T-helper 22 cell (primary cell): ENCODE results near the gene AIPL1.

Experiments used
- DNase-seq: peaks from one replicate; pipeline ENCODE4 v3.0.0-alpha.2; 2020; ENCODE audit warnings: low read depth

AIPL1 gene

GRCh38 chr17:6448473-6448872 lies 13.6 kb upstream of the AIPL1 start:
- DNase-seq: no peak

DNA sequence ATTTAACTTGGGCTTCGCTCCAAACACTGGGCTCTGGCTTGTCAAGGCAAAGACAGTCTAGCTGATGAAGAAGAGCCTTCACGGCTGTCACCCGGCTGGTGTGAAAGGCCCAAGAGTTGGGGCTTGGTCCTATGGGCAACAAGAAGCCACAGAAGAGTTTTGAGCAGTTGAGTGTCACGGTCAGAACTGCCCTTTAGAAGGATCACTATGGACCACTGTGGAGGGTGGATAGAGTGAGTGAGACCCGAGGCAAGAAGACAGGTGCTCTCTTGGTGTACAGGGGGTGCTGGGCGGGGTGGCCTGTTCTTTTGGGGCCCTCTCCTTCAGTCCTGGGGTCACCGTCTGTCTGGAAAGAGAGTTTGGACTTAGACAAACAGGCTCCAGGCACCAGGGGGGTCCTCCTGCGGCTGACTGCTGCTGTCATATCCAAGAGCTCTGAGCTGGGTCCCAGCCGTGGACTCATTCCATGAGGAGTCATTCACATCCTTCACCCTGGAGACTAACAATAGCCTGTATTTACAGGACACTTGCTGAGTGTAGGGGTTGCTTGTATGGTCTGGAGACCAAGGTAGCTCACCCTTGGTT lies 11.7 kb upstream of the AIPL1 start:
- DNase-seq: no peak

DNA sequence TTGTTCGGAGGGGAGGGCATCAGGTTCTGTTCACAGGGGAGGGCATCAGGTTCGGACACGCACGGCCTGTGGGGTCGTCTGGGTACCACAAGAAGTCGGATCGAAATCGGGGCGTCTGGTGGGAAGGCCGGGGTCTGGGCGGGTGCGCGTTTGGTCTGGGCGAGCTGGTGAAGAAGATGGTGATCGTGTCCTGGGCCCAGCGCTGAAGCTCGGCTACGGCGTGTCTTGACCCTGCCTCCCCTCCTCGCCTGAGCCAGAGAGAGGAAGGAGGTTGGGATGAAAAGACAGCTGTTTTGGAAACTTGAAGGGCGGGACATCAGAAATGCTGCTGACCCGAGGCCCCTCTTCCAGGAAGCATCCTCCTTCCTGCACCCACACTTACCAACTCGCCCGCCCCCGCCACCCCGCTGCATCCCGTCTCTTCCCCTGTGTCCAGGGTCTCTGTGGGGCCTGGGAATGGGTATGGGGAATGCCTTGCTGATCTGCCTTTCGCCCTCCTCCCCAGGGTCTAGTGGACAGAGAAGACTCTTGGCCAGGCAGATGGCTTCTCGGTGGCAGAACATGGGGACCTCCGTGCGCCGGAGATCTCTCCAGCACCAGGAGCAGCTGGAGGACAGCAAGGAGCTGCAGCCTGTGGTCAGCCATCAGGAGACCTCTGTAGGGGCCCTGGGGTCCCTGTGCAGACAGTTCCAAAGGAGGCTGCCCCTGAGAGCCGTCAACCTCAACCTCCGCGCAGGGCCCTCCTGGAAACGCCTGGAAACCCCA lies 9.8 kb upstream of the AIPL1 start:
- DNase-seq: no peak

DNA sequence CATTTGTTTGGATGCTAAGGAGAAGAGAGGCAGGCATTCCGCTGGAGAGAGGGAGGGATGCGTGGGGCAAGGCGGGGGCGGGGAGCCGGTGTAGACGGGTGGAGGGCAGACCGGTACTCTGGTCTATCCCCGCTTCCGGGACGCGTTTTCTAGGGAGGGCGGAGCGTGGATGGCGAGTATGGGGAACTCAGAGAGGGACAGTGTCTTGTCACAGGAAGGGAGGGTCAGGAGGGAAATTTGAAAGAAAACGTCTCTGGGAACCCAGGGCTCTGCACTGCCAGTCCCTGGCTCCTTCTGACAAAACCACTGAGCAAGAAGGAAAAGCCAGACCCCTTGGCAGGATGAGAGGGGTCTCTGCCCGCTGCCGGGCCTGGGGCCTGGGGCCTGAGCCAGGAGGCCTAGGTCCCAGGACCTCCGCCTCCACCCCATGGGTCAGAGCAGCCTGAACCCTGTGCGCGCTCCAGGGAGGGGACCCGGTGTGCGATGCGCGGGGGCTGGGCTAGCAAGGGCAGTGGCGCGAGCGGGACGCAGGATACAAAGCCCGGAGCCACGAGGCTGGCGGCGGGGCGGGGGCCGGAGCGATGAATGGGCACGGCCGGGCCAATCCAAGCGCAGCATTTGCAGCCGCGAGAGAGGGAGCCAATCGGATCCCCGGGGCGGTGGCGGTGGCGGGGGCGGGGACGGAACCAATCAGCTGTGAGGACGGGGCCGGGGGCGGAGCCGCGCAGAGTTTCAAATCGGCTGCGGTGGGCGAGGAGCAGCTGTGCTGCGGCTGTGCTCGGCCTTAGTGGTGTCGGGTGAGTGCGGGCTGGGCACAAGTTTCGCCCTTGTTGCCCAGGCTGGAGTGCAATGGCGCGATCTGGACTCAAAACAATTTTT lies 9.0 kb upstream of the AIPL1 start, which contains the start of gene PIMREG:
Gene PIMREG, plus strand, starts transcription at position 764 of the 879 bp plus-strand sequence. CDS start 656 bp downstream, outside the sequence.
- DNase-seq: peak; percentile 82

DNA sequence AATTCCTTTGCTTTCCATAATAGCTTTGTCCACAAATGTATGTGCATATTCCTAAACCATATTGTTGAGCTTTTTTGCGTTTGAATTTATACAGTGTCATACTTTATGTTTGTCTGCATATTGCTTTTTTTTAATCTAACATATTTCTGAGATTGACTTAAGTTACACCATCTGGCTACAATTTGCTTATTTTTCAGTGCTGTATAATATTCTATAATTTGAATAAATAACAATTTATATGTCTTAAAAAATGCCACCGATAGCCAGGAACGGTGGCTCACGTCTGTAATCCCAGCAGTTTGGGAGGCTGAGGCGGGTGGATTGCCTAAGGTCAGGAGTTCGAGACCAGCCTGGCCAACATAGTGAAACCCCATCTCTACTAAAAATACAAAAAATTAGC lies 7.9 kb upstream of the AIPL1 start:
- DNase-seq: no peak

DNA sequence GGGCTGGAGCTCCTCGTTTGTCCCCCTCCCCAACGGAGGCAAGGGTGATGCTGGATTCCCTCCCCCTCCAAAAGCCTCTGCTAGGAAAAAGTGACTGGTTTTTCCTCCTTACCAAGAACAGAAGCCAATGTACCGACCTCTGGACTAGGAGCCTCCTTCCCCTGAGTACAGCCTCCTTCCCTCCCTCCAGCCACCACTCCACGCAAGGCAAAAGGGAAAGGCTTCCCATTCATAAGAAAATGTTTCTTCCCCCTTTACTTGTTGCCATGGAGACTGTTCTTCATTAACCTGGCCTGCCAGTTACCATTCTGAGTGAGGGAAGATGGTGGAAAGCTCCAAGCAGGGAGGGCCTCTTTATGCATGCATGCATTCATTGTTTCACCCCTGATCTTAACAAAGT lies 5.0 kb upstream of the AIPL1 start:
- DNase-seq: no peak

DNA sequence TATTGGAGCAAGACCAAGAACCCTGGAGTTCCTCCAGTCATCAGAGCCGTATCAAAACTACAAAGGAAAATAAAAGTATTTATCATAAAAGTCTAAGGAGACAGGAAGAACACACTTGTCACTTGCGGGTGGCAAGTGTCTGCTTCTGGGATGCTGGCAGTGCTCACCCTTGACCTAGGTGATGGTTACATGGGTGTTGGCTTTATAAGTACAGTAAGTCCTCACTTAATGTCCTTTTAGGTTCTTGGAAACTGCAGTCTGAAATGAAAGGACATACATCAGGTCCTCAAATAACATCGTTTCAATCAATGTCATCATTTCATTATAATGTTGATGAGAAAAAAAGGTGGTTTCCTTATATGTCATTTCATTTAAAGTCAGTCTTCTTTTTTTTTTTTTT lies 3.0 kb upstream of the AIPL1 start:
- no peak for DNase-seq

GRCh38 chr17:6437466-6437865 lies 2.5 kb upstream of the AIPL1 start:
- DNase-seq: no peak

GRCh38 chr17:6435968-6436367 lies 1.0 kb upstream of the AIPL1 start:
- DNase-seq: no peak

GRCh38 chr17:6430769-6431168 lies 4.2 kb downstream of the AIPL1 start:
- no peak for DNase-seq

GRCh38 chr17:6429266-6429665 lies 5.7 kb downstream of the AIPL1 start:
- no peak for DNase-seq

DNA sequence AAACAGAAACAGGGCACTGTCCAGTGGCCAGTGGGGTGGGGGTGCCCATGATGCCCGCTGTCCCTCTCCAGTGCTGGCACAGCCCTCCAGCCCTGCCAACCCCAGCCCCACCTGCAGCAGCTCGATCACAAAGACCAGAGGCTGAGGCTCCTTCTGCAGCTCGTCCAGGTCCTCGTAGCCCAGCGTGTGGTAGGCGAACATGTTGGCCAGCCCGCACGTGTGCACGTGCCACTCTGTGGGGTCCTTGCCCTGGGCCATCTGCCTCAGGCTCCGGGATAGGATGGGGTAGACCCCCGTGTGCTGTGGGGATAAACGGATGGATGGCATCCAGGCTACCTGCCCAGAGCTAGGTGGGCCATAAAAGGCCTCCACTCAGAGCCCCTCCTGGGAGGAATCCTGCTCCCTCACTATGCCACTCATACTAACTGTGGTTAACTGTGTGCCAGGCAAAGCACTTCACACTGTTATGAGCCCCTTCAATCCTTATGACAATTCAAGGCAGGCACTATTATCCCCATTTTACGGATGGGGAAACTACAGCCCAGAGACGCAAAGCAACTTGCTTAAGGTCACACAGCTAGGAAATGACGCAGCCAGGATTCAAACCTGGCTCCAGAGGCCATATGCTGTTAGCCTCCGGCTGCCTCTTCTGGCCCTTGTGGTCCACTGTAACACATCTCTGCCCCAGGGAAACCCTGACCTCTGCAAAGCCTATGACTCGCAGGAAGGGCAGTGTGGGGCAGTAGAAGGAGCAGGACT lies 6.5 kb downstream of the AIPL1 start:
- DNase-seq: no peak

GRCh38 chr17:6427279-6427781 lies 7.6 kb downstream of the AIPL1 start:
- no peak for DNase-seq

DNA sequence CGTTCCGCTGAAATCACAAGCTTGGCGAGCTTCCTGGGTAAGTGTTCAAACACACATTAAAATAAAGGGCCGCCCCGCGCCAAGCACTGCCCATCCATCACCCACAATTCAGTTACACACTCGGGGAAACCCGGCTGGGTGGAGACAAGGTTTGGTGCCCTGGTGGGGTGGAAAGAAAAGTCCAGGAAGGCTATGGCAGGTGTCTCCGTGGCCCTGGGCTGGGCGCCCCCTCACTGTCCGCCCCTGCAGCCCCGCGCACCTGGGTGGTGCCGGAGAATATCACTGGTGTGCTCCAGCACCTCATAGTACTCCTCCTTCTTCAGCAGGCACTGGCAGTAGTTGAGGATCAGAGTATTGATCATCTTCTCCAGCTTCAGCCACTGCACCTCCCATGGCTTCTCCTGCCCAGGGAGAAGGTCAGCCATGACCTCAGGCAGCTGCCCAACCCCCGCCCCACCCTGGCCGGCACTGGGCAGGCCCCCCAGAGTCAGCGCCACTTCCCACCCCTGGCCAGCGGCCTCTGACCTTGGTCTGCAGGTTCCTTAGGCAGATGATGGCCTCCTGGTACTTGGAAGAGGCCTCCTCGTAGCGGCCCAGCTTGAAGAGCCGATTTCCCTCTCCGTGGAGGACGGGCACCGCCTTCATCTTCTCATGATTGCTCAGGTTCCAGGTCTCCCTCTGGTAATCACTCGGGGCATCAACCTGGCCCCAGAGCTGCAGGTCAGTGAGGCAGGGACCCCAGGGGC lies 8.4 kb downstream of the AIPL1 start:
- DNase-seq: no peak

DNA sequence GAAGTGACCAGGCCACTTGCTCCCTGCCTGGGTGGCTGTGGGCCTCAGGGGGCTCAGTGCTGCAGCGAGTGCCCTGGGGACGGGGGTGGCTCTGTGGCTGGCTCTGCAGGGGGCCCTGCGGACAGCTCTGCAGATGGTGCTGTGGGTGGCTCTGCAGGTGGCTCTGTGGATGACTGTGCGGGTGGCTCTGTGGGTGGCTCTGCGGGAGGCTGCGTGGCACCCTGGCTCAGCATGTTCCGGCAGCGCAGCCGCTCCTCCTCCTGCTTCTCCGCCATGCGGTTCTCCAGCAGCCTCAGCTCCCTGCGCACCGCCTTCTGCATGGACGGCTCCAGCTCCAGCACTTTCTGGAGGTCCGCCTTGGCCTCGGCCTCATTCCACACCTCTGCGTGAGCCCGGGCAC lies 9.5 kb downstream of the AIPL1 start:
- DNase-seq: no peak

GRCh38 chr17:6423931-6424330 lies 11.0 kb downstream of the AIPL1 start:
- DNase-seq: no peak

DNA sequence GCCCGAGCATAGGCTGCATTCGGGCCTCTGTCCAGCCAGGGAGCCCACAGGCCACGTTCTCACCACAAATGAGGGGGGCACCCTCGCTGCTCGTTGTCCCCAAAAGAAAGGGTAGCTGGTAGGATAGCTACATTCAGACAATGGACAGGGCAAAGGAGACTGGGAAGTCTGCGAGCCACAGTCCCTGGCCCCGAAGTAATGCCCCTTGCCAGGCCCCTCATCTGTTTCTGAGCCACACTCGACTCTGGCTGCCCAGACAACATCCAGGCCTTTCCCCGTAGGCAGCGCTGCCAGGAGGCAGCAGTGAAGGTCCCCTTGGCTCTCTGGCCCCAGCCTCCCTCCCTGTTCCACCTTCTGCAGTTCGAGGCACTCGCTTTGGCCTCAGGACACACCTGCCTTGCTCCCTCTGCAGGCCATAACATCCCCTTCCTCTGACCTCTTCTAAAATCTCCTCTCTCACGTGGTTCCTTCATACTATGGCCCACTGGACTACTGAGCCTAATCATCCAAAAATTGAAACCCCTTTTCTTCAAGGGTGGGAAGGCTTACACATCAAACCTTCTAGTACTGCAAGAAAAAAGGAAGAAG lies 12.2 kb downstream of the AIPL1 start:
- no peak for DNase-seq

GRCh38 chr17:6421700-6422604 lies 13.0 kb downstream of the AIPL1 start:
- peak; percentile 27 for DNase-seq

DNA sequence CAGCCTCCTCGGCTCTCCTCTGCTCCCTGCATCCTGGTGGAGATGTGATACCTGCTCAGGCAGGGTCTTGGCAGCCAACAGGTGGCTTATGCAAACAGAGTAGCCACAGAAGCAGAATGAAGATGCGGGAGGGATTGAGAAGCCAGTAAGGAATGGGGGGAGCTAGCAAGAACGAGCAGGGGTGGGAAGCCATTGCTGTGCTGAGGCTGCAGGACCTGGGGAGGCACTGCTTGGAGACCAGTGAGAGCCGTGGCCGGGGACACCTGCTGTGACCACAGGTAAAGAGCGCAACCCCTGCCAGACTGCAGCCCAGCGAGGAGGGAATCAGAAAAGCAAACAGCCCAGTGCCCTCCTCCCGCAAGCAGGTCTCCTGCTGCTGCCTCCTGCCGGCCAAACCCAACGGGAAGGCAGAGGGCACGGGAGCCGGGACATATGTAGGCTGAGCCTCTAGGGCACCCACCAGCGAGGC lies 14.7 kb downstream of the AIPL1 start:
- no peak for DNase-seq

- DNase-seq: no peak
These were observed 19.3 kb downstream of the AIPL1 start for GRCh38 chr17:6415616-6416015.
